PFSK-1 (cell line): ENCODE results near the gene EYA2.

Experiments used
- FOXP2 ChIP-seq: optimal IDR thresholded peaks from 2 replicates; pipeline ENCODE3; 2011; ENCODE audit warnings: borderline replicate concordance, control low read depth, inconsistent platforms; ENCODE audit not compliant: insufficient read depth; ENCODE audit errors: extremely low read length, extremely low read depth
- POLR2AphosphoS5 ChIP-seq: IDR thresholded peaks from 2 replicates; pipeline ENCODE4 v1.6.1; 2012; ENCODE audit warnings: low read depth, mild to moderate bottlenecking, control low read depth, low read length, moderate library complexity
- REST ChIP-seq, 2 experiments: IDR thresholded peaks; 2 replicates each; pipeline versions ENCODE4 v1.6.1 to v1.8.0; 2011 to 2012; ENCODE audit warnings: low read depth in 2 of 2, low read length in 2 of 2, control low read depth in 1 of 2, inconsistent platforms in 1 of 2, mild to moderate bottlenecking in 1 of 2, moderate library complexity in 1 of 2; ENCODE audit not compliant: insufficient read depth in 1 of 2
- SIN3A ChIP-seq: IDR thresholded peaks from 2 replicates; pipeline ENCODE4 v1.6.1; 2012; ENCODE audit warnings: mild to moderate bottlenecking, low read length, moderate library complexity, borderline replicate concordance; ENCODE audit not compliant: insufficient read depth
- TAF1 ChIP-seq: IDR thresholded peaks from 2 replicates; pipeline ENCODE4 v1.6.1; 2012; ENCODE audit warnings: low read length, control low read depth, borderline replicate concordance; ENCODE audit not compliant: insufficient read depth

EYA2 gene

GRCh38 chr20:47059536-47059935 is 164.9 kb downstream of the EYA2 start:
- no peak for TF ChIP-seq REST (IDR thresholded peaks at IDR 0.05; ENCODE audit: insufficient read depth in 1 of 2, low read depth in 2 of 2, low read length in 2 of 2)
- no peak for TF ChIP-seq FOXP2
- TF ChIP-seq SIN3A: no peak
- no peak for TF ChIP-seq POLR2AphosphoS5
- no peak for TF ChIP-seq TAF1

GRCh38 chr20:47061549-47061948 is 166.9 kb downstream of the EYA2 start:
- TF ChIP-seq TAF1 (no peak), POLR2AphosphoS5 (no peak), REST (IDR thresholded peaks at IDR 0.05; ENCODE audit: insufficient read depth in 1 of 2, low read depth in 2 of 2, low read length in 2 of 2) (no peak), FOXP2 (no peak), SIN3A (no peak)

- TF ChIP-seq REST (IDR thresholded peaks at IDR 0.05; ENCODE audit: insufficient read depth in 1 of 2, low read depth in 2 of 2, low read length in 2 of 2) (no peak), SIN3A (no peak), FOXP2 (no peak), TAF1 (no peak), POLR2AphosphoS5 (no peak)
These were observed 167.7 kb downstream of the EYA2 start for GRCh38 chr20:47062226-47062890.

GRCh38 chr20:47063407-47063806 is 168.8 kb downstream of the EYA2 start:
- no peak for TF ChIP-seq POLR2AphosphoS5

GRCh38 chr20:47063808-47064207 is 169.2 kb downstream of the EYA2 start:
- no peak for TF ChIP-seq REST (IDR thresholded peaks at IDR 0.05; ENCODE audit: insufficient read depth in 1 of 2, low read depth in 2 of 2, low read length in 2 of 2)
- TF ChIP-seq FOXP2: no peak
- TF ChIP-seq SIN3A: no peak
- no peak for TF ChIP-seq POLR2AphosphoS5
- TF ChIP-seq TAF1: no peak
